Kidney (tissue), 14 donors: Measurements from ENCODE around the gene MBD5. TPM values are rescaled to one million over a fixed set of nuclear protein-coding genes. Genes with fewer than 3 reads are reported as not detected.

Source experiments
- DNase-seq, 5 donors: peaks; one replicate each; pipeline ENCODE4 v3.0.0-alpha.2; 2013 to 2020
- FAIRE-seq: peaks from 2 replicates; lab custom pipeline; 2012; peaks lifted over from hg19 to GRCh38; lab: Jason Lieb, UNC
- H3K27ac ChIP-seq, 2 donors: one replicate each; pipeline ENCODE4 v1.7.0; 2013; ENCODE audit warnings: low read depth in 2 of 2, low read length in 2 of 2, inconsistent platforms in 1 of 2
- H3K27me3 ChIP-seq: one replicate; pipeline ENCODE4 v1.7.1; 2013; ENCODE audit warnings: low read length, inconsistent platforms; ENCODE audit not compliant: control insufficient read depth, insufficient read depth
- H3K36me3 ChIP-seq, 3 donors: one replicate each; pipeline versions ENCODE4 v1.7.0 to v1.7.1; 2013; ENCODE audit warnings: low read length in 3 of 3, control low read depth in 1 of 3, inconsistent platforms in 1 of 3; ENCODE audit not compliant: insufficient read depth in 3 of 3, control insufficient read depth in 2 of 3
- H3K4me1 ChIP-seq, 3 donors: one replicate each; pipeline versions ENCODE4 v1.7.0 to v1.7.1; 2013; ENCODE audit warnings: low read length in 3 of 3, inconsistent platforms in 1 of 3, low read depth in 1 of 3; ENCODE audit not compliant: control insufficient read depth in 2 of 3, insufficient read depth in 2 of 3
- H3K4me3 ChIP-seq, 3 donors: one replicate each; pipeline versions ENCODE4 v1.7.0 to v1.8.1; 2013; ENCODE audit warnings: low read length in 3 of 3, control low read depth in 1 of 3, inconsistent platforms in 1 of 3
- H3K9ac ChIP-seq, 3 donors: one replicate each; pipeline versions ENCODE4 v1.7.0 to v1.7.1; 2013; ENCODE audit warnings: low read length in 3 of 3, control low read depth in 1 of 3, inconsistent platforms in 1 of 3
- H3K9me3 ChIP-seq, 3 donors: one replicate each; pipeline versions ENCODE4 v1.7.0 to v1.7.1; 2013; ENCODE audit warnings: low read length in 3 of 3, control low read depth in 1 of 3, inconsistent platforms in 1 of 3; ENCODE audit not compliant: control insufficient read depth in 2 of 3, insufficient read depth in 1 of 3
- intact Hi-C: fragments of 100-400 bp; cut with DNase I; formaldehyde crosslinking; loops from one replicate; pipeline ENCODE4 v1.11.1; 2022
- polyA plus RNA-seq: library from polyadenylated mRNA; stranded (reverse); fragments of 350-450 nt; fragmentation: Illumina TruSeq; extraction: RNeasy Lipid Tissue Mini Kit (QIAGEN cat#74804); gene quantifications from one replicate; pipeline ENCODE4 v1.2.3, GENCODE V29; 2014; ENCODE audit warnings: low read depth, low replicate concordance; ENCODE audit not compliant: insufficient read depth
- total RNA-seq: library from RNA; stranded (reverse); fragmentation: NEBNext Ultra II Directional; extraction: Animal tissue kit (Norgen Biotek cat#: 25700); gene quantifications from one replicate; pipeline ENCODE4 v1.2.1, GENCODE V29; 2021
- TF ChIP-seq, protein P1 (sequence below): IDR thresholded peaks from 3 replicates; pipeline ENCODE4 v1.5.1; 2012; ENCODE audit warnings: mild to moderate bottlenecking, moderate library complexity, borderline replicate concordance; ENCODE audit not compliant: insufficient read depth; ENCODE audit errors: extremely low read depth
- donor health status: control.
- donor health status: control.
- donor health status: control.
- donor health status: control.
- donor health status: control.
- donor health status: DM: yes; HTN: yes; CAD: no.
- donor health status: Normal renal cell carcinoma (clear cell type).

MBD5 gene
- total and polyA plus RNA-seq, 2 donors from 2014 or later, result 6.9 to 66.8 TPM

DNA sequence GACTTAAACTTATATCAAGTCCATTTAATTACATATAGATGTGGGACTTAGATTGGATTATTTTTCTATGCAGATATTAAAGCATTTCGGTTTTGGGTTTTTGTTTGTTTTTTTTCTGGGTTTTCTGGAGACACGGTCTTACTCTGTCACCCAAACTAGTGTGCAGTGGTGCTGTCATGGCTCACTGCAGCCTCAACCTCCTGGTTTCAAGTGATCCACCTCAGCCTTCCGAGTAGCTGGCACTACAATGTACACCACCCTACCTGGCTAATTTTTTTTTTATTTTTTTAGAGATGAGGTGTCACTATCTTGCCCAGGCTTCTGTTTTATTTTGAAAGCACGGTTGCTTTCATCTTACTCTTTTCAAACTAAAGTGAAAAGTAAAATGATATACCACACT is 281.6 kb downstream of the MBD5 start:
- TF ChIP-seq, protein P1, sequence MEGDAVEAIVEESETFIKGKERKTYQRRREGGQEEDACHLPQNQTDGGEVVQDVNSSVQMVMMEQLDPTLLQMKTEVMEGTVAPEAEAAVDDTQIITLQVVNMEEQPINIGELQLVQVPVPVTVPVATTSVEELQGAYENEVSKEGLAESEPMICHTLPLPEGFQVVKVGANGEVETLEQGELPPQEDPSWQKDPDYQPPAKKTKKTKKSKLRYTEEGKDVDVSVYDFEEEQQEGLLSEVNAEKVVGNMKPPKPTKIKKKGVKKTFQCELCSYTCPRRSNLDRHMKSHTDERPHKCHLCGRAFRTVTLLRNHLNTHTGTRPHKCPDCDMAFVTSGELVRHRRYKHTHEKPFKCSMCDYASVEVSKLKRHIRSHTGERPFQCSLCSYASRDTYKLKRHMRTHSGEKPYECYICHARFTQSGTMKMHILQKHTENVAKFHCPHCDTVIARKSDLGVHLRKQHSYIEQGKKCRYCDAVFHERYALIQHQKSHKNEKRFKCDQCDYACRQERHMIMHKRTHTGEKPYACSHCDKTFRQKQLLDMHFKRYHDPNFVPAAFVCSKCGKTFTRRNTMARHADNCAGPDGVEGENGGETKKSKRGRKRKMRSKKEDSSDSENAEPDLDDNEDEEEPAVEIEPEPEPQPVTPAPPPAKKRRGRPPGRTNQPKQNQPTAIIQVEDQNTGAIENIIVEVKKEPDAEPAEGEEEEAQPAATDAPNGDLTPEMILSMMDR, result no peak
- FAIRE-seq (no peak), DNase-seq (no peak)
- Histone ChIP-seq H3K9me3 (no peaks in the 10 kb centered on the region), H3K27ac (no peak overlapping the region), H3K9ac (no peak overlapping the region), H3K4me3 (no peak overlapping the region), H3K36me3 (no peaks in the 10 kb centered on the region), H3K27me3 (no peaks in the 10 kb centered on the region), H3K4me1 (peaks cover 0 to 8% (median 0%) of the 10 kb centered on the region in 3 donors)
- intact Hi-C loops, result no loop called here

DNA sequence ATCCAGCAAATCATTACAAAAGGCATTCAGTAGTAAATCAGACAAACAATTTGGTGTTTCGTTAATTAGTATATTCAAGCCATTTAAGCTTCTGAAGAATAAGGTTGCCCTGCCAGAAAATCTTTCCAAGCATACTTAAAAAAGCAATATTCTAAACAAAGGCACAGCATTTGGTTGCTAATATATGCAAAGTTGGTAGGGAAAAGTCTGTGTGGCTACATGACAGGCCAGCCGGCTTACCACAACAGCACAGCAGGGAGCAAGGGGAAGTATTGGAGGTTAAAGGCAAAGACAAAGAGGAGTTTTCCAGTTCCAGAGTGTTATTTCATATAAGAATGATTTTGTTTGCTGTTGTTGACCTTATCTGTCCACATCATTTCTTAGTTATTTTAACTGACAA is 282.3 kb downstream of the MBD5 start:
- no peak overlapping the region for H3K9ac ChIP-seq
- no peaks in the 10 kb centered on the region for H3K9me3 ChIP-seq
- no peaks in the 10 kb centered on the region for H3K27me3 ChIP-seq
- TF ChIP-seq, protein P1, result no peak
- peaks cover 0 to 8% (median 0%) of the 10 kb centered on the region in 3 donors for H3K4me1 ChIP-seq
- H3K4me3 ChIP-seq, result no peak overlapping the region
- H3K36me3 ChIP-seq, result no peaks in the 10 kb centered on the region
- no peak overlapping the region for H3K27ac ChIP-seq
- intact Hi-C loops, result no loop called here
- no peak for DNase-seq
- FAIRE-seq, result no peak

DNA sequence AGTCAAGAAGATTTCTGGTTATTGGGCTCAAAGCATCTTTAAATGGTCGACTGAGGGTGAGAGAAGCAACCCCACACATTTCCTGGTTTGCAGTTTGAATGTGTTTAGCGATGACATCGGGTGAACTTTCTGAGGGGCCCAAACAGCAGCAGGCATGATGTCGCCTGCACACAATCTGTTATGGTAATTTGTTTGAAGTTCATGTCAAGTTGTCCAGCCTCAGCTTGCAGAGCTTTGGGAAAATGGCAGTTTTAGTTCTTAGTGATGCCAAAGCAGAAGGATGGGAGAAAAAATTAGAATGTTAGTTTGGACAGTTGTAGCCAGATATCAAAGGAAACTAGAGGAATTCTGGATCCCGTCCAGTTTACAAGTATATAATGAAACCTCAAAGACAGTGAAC is 284.6 kb downstream of the MBD5 start:
- intact Hi-C loops, result no loop called here
- H3K4me3 ChIP-seq, result no peak overlapping the region
- DNase-seq, result peak in 1 of 5 donors; percentile 7

More for the DNA sequence above, 284.6 kb downstream of the MBD5 start:
- no peaks in the 10 kb centered on the region for H3K27me3 ChIP-seq
- H3K9ac ChIP-seq, result no peak overlapping the region
- no peak overlapping the region for H3K27ac ChIP-seq
- peaks cover 0 to 8% (median 0%) of the 10 kb centered on the region in 3 donors for H3K4me1 ChIP-seq
- H3K36me3 ChIP-seq, result no peaks in the 10 kb centered on the region
- FAIRE-seq, result no peak
- no peaks in the 10 kb centered on the region for H3K9me3 ChIP-seq
- TF ChIP-seq, protein P1, result no peak
